Measurements from ENCODE around the gene STPG1.

STPG1 gene

GRCh38 chr1:24373710-24374109 lies 39.9 kb downstream of the STPG1 start:
- no peak for TF ChIP-seq CTCF (IDR thresholded peaks at IDR 0.05)

DNA sequence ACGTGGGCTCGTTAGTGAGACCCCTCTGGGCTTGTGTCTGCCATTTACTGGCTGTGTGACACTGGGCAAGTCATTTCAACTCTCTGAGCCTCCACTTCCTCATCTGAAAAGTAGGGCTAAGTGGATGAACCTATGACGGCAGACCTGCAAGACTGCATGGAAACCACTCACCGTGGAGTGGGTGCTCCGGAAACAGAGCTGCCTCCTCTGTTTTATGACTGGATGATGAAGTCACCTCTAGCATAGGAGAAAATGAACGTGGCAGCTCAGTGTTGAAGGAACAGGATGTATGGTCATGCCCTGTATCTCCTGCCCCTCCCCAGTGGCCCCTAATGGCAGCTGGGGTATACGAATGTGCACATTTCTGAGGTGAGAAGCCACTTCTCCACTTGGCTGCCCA lies 40.5 kb downstream of the STPG1 start:
- no peak for TF ChIP-seq CTCF (IDR thresholded peaks at IDR 0.05)

DNA sequence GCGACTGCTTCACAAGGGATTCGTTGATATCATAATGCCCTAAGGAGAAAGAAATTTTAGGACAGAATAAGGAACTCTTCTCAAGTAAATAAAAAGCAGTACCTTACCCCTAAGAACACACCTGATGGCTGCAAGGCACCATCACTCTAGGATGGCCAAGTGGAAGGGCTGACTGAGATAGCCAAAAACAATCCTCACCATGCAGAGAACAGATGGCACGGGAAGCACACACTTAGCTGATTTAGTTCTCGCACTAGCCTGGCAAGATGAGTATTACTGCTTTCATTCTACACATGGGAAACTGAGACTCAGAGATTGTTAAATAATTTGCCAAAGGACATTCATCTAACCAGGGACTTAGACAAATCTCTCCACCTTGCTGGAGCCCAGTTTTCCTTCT lies 43.8 kb downstream of the STPG1 start:
- no peak for TF ChIP-seq CTCF (IDR thresholded peaks at IDR 0.05)

DNA sequence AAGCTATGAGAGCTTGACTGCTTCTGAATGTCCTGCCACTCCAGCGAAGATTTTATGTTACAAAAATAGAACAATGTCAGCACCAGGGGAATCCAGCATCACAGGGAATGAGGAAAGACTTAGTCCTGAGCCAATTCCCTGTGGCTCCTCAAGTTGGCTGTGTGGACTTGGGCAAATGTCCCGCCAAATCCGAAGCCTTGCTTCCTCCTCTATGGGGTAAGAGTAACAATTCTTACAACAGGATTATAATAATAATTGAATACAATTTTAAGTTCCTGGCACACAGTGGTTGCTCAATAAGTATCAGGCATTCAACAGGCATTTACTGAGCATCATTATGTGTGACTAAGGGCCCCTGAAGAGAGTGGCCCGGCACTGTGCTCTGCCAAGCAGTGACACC lies 44.4 kb downstream of the STPG1 start:
- TF ChIP-seq CTCF (IDR thresholded peaks at IDR 0.05) = no peak

GRCh38 chr1:24366707-24367106 lies 46.9 kb downstream of the STPG1 start:
- no peak for TF ChIP-seq CTCF (IDR thresholded peaks at IDR 0.05)

DNA sequence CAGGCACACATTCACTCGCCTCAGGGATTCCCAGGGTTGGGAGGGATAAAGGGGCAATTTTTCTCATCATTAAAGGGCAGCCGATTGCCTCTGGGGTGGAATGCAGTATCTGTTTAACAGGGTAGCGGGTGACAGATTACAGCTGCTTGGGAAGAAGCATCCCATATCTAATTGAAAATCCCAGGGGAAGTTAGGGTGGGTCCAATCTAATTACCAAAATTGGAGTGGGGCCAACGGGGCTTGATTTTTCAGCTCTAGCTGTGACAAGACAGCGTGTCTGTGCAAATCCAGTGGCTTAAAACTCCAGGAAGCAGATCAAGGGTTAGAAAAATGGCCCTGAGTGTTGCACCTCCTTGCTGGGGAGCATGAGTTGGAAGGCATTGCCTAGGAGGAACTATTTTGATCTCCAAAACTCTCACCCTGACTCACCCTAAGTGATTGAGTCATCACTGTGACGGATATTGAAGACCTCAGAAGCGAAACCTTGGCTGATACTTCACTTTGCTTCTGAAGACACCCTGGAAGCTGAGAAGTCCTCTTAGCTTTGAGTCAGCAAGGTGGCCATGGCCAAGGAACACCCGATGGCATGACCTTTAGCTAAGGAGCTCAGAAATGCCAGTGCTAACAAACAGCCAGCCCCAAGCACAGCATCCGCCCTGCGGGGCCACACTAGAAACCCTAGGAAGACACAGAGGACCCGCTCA lies 48.5 kb downstream of the STPG1 start:
- TF ChIP-seq CTCF (IDR thresholded peaks at IDR 0.05) = no peak

DNA sequence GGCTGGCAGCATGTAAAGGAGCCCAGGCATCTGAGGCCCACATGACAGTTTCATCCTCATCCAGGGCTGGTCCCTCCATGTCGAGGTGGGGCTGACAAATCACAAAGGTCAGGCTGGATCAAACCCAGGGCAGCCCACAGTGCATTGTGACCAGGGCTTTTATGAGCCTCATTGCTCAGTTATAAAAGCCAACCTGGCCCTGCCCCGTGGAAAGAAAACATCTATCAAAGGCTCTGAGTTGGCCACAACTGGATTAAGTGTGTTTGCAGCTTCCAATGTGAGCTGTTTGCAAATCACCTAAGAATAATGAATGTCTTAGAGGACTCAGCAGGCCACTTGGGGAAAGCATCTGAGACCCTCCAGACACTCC lies 49.0 kb downstream of the STPG1 start:
- TF ChIP-seq CTCF (IDR thresholded peaks at IDR 0.05) = no peak

DNA sequence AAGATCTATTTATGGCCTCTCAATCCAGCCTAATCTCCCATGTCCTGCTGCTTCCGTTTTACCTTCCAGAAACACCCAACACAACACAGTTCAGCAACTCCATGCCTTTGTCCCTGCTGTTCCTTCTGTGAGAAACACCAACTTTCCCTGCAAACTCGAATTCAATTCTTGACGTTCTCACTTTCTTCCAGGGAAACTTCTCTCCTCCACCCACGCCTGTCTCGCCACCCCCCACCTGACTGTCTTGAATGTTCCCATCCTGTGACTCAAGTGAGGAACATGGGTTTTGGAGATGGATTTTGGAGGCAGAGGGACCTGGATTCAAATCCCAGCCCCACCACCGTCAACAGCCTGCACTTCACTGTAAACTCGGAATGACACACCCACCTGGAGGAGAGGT lies 49.6 kb downstream of the STPG1 start:
- no peak for TF ChIP-seq CTCF (IDR thresholded peaks at IDR 0.05)

Measured in LNCAP (cell line).